GM21360 (cell line): ENCODE measurements around the gene RAB40C.
A peak's percentile ranks its signal among the peaks of the same experiment; 100 is the strongest.

Experiments used
- ATAC-seq: cut with Tn5 transposase; IDR thresholded peaks from one replicate; pipeline ENCODE4 v1.9.1; 2021; ENCODE audit warnings: mild to moderate bottlenecking, moderate library complexity; ENCODE audit not compliant: unreplicated experiment

Gene RAB40C

GRCh38 chr16:644556-644955 is 54.7 kb downstream of the RAB40C start:
- no peak for ATAC-seq

GRCh38 chr16:645852-646678 is 56.2 kb downstream of the RAB40C start:
- ATAC-seq, result no peak

GRCh38 chr16:646679-647172 is 56.9 kb downstream of the RAB40C start:
- no peak for ATAC-seq

GRCh38 chr16:647173-647902 is 57.5 kb downstream of the RAB40C start:
- no peak for ATAC-seq

GRCh38 chr16:648071-648780 is 58.4 kb downstream of the RAB40C start:
- no peak for ATAC-seq

- ATAC-seq, result peak; percentile 69
Observed at GRCh38 chr16:648781-649589, 59.1 kb downstream of the RAB40C start, which contains the start of gene WDR90. TSS of gene WDR90 (plus strand) at chr16:649365. CDS start at chr16:649417, 52 bp downstream.

GRCh38 chr16:649631-650030 is 59.8 kb downstream of the RAB40C start:
- ATAC-seq, result no peak

GRCh38 chr16:651844-652243 is 62.0 kb downstream of the RAB40C start:
- ATAC-seq, result no peak

GRCh38 chr16:652454-653305 is 62.8 kb downstream of the RAB40C start:
- ATAC-seq, result no peak

- ATAC-seq, result no peak
Observed at GRCh38 chr16:654034-654433, 64.2 kb downstream of the RAB40C start.

GRCh38 chr16:657487-657886 is 67.6 kb downstream of the RAB40C start:
- no peak for ATAC-seq

- no peak for ATAC-seq
Observed at GRCh38 chr16:658679-659571, 69.1 kb downstream of the RAB40C start.

- ATAC-seq, result no peak
Observed at GRCh38 chr16:659618-660017, 69.8 kb downstream of the RAB40C start.

GRCh38 chr16:660132-660458 is 70.2 kb downstream of the RAB40C start:
- ATAC-seq, result no peak

GRCh38 chr16:660459-661183 is 70.8 kb downstream of the RAB40C start:
- ATAC-seq, result peak; percentile 50

GRCh38 chr16:661184-661821 is 71.4 kb downstream of the RAB40C start:
- no peak for ATAC-seq

- no peak for ATAC-seq
Observed at GRCh38 chr16:662095-662494, 72.2 kb downstream of the RAB40C start.

- ATAC-seq, result no peak
Observed at GRCh38 chr16:662597-662996, 72.7 kb downstream of the RAB40C start.
